Activated CD4-positive, alpha-beta T cell treated with anti-CD3 and anti-CD28 coated beads for 24 hours (primary cell): ENCODE measurements around the gene ARIH1.
"Not testable (repeated sequence)": the region's sequence is repeated elsewhere in the genome, so short reads cannot be mapped to it uniquely, and the experiment has no call there.

Experiments
- DNase-seq, 2 donors: peaks; one replicate each; pipeline ENCODE4 v3.0.0-alpha.2; 2020; ENCODE audit warnings: low read depth in 2 of 2

ARIH1 gene

GRCh38 chr15:72473614-72474465 lies at the start of gene ARIH1:
Gene ARIH1, plus strand, starts transcription at chr15:72474330. Its CDS starts 310 bp downstream, at chr15:72474640.
- peak; percentile 90 to 93 for DNase-seq

- DNase-seq: no peak
Observed at GRCh38 chr15:72426753-72427152, 47.4 kb upstream of the ARIH1 start.

GRCh38 chr15:72437650-72438316 lies 36.3 kb upstream of the ARIH1 start:
- DNase-seq: no peak

GRCh38 chr15:72442848-72443247 lies 31.3 kb upstream of the ARIH1 start:
- DNase-seq: not testable (repeated sequence)

GRCh38 chr15:72445426-72445825 lies 28.7 kb upstream of the ARIH1 start:
- no peak for DNase-seq

- DNase-seq: no peak
Observed at GRCh38 chr15:72450805-72451204, 23.3 kb upstream of the ARIH1 start.

- no peak for DNase-seq
Observed at GRCh38 chr15:72451224-72451623, 22.9 kb upstream of the ARIH1 start.

GRCh38 chr15:72456684-72457083 lies 17.4 kb upstream of the ARIH1 start:
- DNase-seq: no peak

- DNase-seq: no peak
Observed at GRCh38 chr15:72460402-72460801, 13.7 kb upstream of the ARIH1 start.

- no peak for DNase-seq
Observed at GRCh38 chr15:72463702-72464101, 10.4 kb upstream of the ARIH1 start.

- DNase-seq: no peak
Observed at GRCh38 chr15:72464251-72464650, 9.9 kb upstream of the ARIH1 start.

- no peak for DNase-seq
Observed at GRCh38 chr15:72468103-72468502, 6.0 kb upstream of the ARIH1 start.

- no peak for DNase-seq
Observed at GRCh38 chr15:72472992-72473610, 1.0 kb upstream of the ARIH1 start.

GRCh38 chr15:72474466-72474911 lies 359 bp downstream of the ARIH1 start:
- peak; percentile 3 to 32 for DNase-seq

- peak; percentile 63 to 64 for DNase-seq
Observed at GRCh38 chr15:72474912-72475628, 940 bp downstream of the ARIH1 start.

- DNase-seq: no peak
Observed at GRCh38 chr15:72475674-72476073, 1.5 kb downstream of the ARIH1 start.

GRCh38 chr15:72476330-72476729 lies 2.2 kb downstream of the ARIH1 start:
- not testable (repeated sequence) for DNase-seq

GRCh38 chr15:72481015-72481659 lies 7.0 kb downstream of the ARIH1 start:
- DNase-seq: no peak

GRCh38 chr15:72482275-72482674 lies 8.1 kb downstream of the ARIH1 start:
- no peak for DNase-seq

GRCh38 chr15:72483279-72483678 lies 9.1 kb downstream of the ARIH1 start:
- DNase-seq: no peak

- no peak for DNase-seq
Observed at GRCh38 chr15:72486144-72486543, 12.0 kb downstream of the ARIH1 start.
